HepG2 (cell line): ENCODE measurements around the gene EVL. TPM values are rescaled to one million over a fixed set of nuclear protein-coding genes. Genes with fewer than 3 reads are reported as not detected.

Experiments used
- ATAC-seq: fragments of 200-7000 bp; cut with Tn5 transposase; 3 replicates; pipeline ENCODE4 v1.9.1; 2020; ENCODE audit warnings: mild to moderate bottlenecking, moderate library complexity
- BruUV-seq: library from RNA; stranded (reverse); fragments of 400-500 nt; replicated peaks from 2 replicates; lab custom pipeline; 2021; lab: Mats Ljungman, UMichigan
- CTCF ChIA-PET: fragments of 300-600 bp; formaldehyde crosslinking; extraction: SDS; loops from one replicate; lab custom pipeline; 2021; ENCODE audit warnings: low total read pairs, inconsistent platforms, low intra/inter-chr PET ratio; lab: Yijun Ruan, JAX
- POLR2A ChIA-PET: fragments of 350-600 bp; sonication (Branson Sonifier 250); formaldehyde crosslinking; loops from one replicate; lab custom pipeline; 2020; ENCODE audit warnings: antibody characterized with exemption, inconsistent platforms; lab: Yijun Ruan, JAX
- DNase-seq: peaks from one replicate; pipeline ENCODE4 v3.0.0-alpha.2; 2015; ENCODE audit warnings: low spot score
- FAIRE-seq: peaks from 3 replicates; lab custom pipeline; 2011; peaks lifted over from hg19 to GRCh38; lab: Jason Lieb, UNC
- H2AFZ ChIP-seq: one replicate; pipeline ENCODE4 v1.6.1; 2011; ENCODE audit warnings: low read length, inconsistent platforms
- H3K27ac ChIP-seq: fragments of 300-600 bp; 3 replicates; pipeline ENCODE4 v1.8.0; 2011; ENCODE audit warnings: mixed run types, mild to moderate bottlenecking, mixed read lengths, low read length, inconsistent platforms; ENCODE audit not compliant: insufficient read depth; ENCODE audit errors: extremely low read length
- H3K27me3 ChIP-seq, 2 experiments: fragments of 200-600 bp in 1 of 2; 2 replicates in 1 of 2; 3 replicates in 1 of 2; pipeline versions ENCODE4 v1.6.0 to v1.8.0; 2011; ENCODE audit warnings: low read length in 2 of 2, mild to moderate bottlenecking in 2 of 2, moderate library complexity in 2 of 2, inconsistent platforms in 1 of 2; ENCODE audit not compliant: insufficient read depth in 2 of 2, control insufficient read depth in 1 of 2
- H3K36me3 ChIP-seq, 2 experiments: fragments of 200-600 bp in 1 of 2; replicated peaks in 1 of 2; 2 replicates in 1 of 2; 3 replicates in 1 of 2; pipeline versions ENCODE4 v1.5.1 to v1.8.0; 2011; ENCODE audit warnings: low read length in 2 of 2, inconsistent platforms in 1 of 2; ENCODE audit not compliant: insufficient read depth in 2 of 2, control insufficient read depth in 1 of 2
- H3K4me1 ChIP-seq: 2 replicates; pipeline ENCODE4 v1.5.1; 2012; ENCODE audit warnings: low read length, inconsistent platforms; ENCODE audit not compliant: insufficient read depth
- H3K4me2 ChIP-seq: 2 replicates; pipeline ENCODE4 v1.6.0; 2011; ENCODE audit warnings: low read depth, low read length, inconsistent platforms
- H3K4me3 ChIP-seq, 3 experiments: fragments of 200-600 bp in 1 of 3; sonication (generic), shearing (Covaris generic) in 1 of 3; replicated peaks in 1 of 3; 2 replicates each; pipeline ENCODE4 v1.5.1; 2011 to 2016; ENCODE audit warnings: low read length in 3 of 3, inconsistent platforms in 2 of 3, low read depth in 2 of 3, mild to moderate bottlenecking in 2 of 3, control low read depth in 1 of 3, mixed read lengths in 1 of 3; ENCODE audit not compliant: insufficient read depth in 1 of 3
- H3K79me2 ChIP-seq: one replicate; pipeline ENCODE4 v1.6.1; 2011; ENCODE audit warnings: low read length, inconsistent platforms; ENCODE audit not compliant: insufficient read depth
- H3K9ac ChIP-seq: 2 replicates; pipeline ENCODE4 v1.6.0; 2011; ENCODE audit warnings: mild to moderate bottlenecking, low read depth, low read length, inconsistent platforms; ENCODE audit not compliant: insufficient read depth
- H3K9me3 ChIP-seq: 2 replicates; pipeline ENCODE4 v1.5.1; 2012; ENCODE audit warnings: mild to moderate bottlenecking, low read length
- H4K20me1 ChIP-seq: 2 replicates; pipeline ENCODE4 v1.6.0; 2011; ENCODE audit warnings: inconsistent platforms, mild to moderate bottlenecking, low read length, moderate library complexity; ENCODE audit not compliant: insufficient read depth
- HMGXB4 ChIP-seq, 2 experiments: sonication (generic) in 1 of 2; formaldehyde crosslinking in 1 of 2; IDR thresholded peaks; 2 replicates each; pipeline versions ENCODE4 v1.4.0 to v1.6.1; 2018 to 2020; ENCODE audit warnings: missing genetic modification reagents in 2 of 2, borderline replicate concordance in 1 of 2, low read depth in 1 of 2, mild to moderate bottlenecking in 1 of 2, missing biosample characterization in 1 of 2
- MEF2D ChIP-seq: sonication (generic); formaldehyde crosslinking; IDR thresholded peaks from 2 replicates; pipeline ENCODE4 v1.5.1; 2020; ENCODE audit warnings: mild to moderate bottlenecking, missing genetic modification reagents
- NCOA5 ChIP-seq: sonication (generic); formaldehyde crosslinking; IDR thresholded peaks from 2 replicates; pipeline ENCODE4 v1.4.0; 2020; ENCODE audit warnings: missing genetic modification reagents
- ZNF142 ChIP-seq: sonication (generic); formaldehyde crosslinking; IDR thresholded peaks from 2 replicates; pipeline ENCODE4 v1.4.0; 2020; ENCODE audit warnings: missing genetic modification reagents
- ZNF225 ChIP-seq: sonication (generic); formaldehyde crosslinking; IDR thresholded peaks from 2 replicates; pipeline ENCODE4 v1.4.0; 2020; ENCODE audit warnings: mild to moderate bottlenecking, missing genetic modification reagents
- ZNF335 ChIP-seq: sonication (generic); formaldehyde crosslinking; IDR thresholded peaks from 2 replicates; pipeline ENCODE4 v1.4.0; 2020; ENCODE audit warnings: missing genetic modification reagents
- WGBS: methylation state at CpG from one replicate; pipeline ENCODE4 v1.1.6; 2017; ENCODE audit warnings: low lambda C conversion rate; 5-methylcytosine and 5-hydroxymethylcytosine counted together
- in situ Hi-C: cut with HindIII; loops from 2 replicates; pipeline ENCODE4 v1.10.0; 2017; ENCODE audit warnings: low pct_unique_long_range_greater_than_20kb; ENCODE audit not compliant: extremely low pct_ligation_motif_present
- intact Hi-C: fragments of 100-400 bp; cut with micrococcal nuclease; formaldehyde crosslinking; loops from one replicate; pipeline ENCODE4 v1.10.0; 2022; ENCODE audit not compliant: unreplicated experiment
- polyA plus RNA-seq, 8 experiments: library from polyadenylated mRNA; depleted of rRNA in 3 of 8; stranded (reverse) in 7 of 8; unstranded in 1 of 8; fragments of >200 nt; fragmentation: Illumina TruSeq in 4 of 8; extraction: Trizol in 4 of 8; gene quantifications; 2 replicates each; pipeline versions ENCODE4 v1.2.1 to v1.2.3, GENCODE V29; 2011 to 2016; ENCODE audit warnings: low read depth in 4 of 8, missing spikeins in 1 of 8, mixed read lengths in 1 of 8; ENCODE audit not compliant: insufficient read depth in 1 of 8
- total RNA-seq, 5 experiments: library from RNA; depleted of rRNA; stranded (reverse); fragments of >200 nt; fragmentation: Illumina TruSeq; extraction: Trizol; gene quantifications; 2 replicates each; pipeline ENCODE4 v1.2.3, GENCODE V29; 2016; ENCODE audit warnings: low read depth in 1 of 5
- TF ChIP-seq, protein P1 (sequence below): sonication (generic); formaldehyde crosslinking; IDR thresholded peaks from 2 replicates; pipeline ENCODE4 v1.4.0; 2020; ENCODE audit warnings: missing genetic modification reagents

Gene EVL
- total and polyA plus RNA-seq, 2 of the 13 experiments (the other 11 are each of a cell fraction or from before 2014, with no cell fraction given) = 15.1 to 31.2 TPM

GRCh38 chr14:100143523-100143922, 78.3 kb downstream of the EVL start (continued):
- TF ChIP-seq ZNF142 (CRISPR knock-in tag) (no peak), ZNF225 (CRISPR knock-in tag) (no peak), MEF2D (CRISPR knock-in tag) (no peak), ZNF335 (no peak), NCOA5 (no peak)

GRCh38 chr14:100143934-100144333, 78.7 kb downstream of the EVL start:
- Histone ChIP-seq H3K9me3 (no peaks in the 10 kb centered on the region), H3K9ac (no peak overlapping the region), H3K27ac (peak overlapping the region; percentile 97), H3K4me3 (no peak overlapping the region), H4K20me1 (no peaks in the 10 kb centered on the region), H3K27me3 (no peaks in the 10 kb centered on the region), H3K4me2 (no peak overlapping the region), H3K4me1 (peaks cover 68% of the 10 kb centered on the region), H2AFZ (no peak overlapping the region), H3K36me3 (no peaks in the 10 kb centered on the region), H3K79me2 (no peaks in the 10 kb centered on the region)
- FAIRE-seq (no peak), DNase-seq (no peak), ATAC-seq (no peak)
- in situ Hi-C loops (loop anchor here (5.0 kb wide), 1 partner anchor 48 kb away; no protein-coding TSS in a partner anchor), intact Hi-C loops (no loop called here)
- CTCF ChIA-PET = no interaction called here
- WGBS = 96% methylated on average over 23 of the region's 23 CpGs
- no peak for TF ChIP-seq HMGXB4 (CRISPR knock-in tag; IDR thresholded peaks at IDR 0.05; ENCODE audit: borderline replicate concordance in 1 of 2, low read depth in 1 of 2)
- TF ChIP-seq, protein P1, sequence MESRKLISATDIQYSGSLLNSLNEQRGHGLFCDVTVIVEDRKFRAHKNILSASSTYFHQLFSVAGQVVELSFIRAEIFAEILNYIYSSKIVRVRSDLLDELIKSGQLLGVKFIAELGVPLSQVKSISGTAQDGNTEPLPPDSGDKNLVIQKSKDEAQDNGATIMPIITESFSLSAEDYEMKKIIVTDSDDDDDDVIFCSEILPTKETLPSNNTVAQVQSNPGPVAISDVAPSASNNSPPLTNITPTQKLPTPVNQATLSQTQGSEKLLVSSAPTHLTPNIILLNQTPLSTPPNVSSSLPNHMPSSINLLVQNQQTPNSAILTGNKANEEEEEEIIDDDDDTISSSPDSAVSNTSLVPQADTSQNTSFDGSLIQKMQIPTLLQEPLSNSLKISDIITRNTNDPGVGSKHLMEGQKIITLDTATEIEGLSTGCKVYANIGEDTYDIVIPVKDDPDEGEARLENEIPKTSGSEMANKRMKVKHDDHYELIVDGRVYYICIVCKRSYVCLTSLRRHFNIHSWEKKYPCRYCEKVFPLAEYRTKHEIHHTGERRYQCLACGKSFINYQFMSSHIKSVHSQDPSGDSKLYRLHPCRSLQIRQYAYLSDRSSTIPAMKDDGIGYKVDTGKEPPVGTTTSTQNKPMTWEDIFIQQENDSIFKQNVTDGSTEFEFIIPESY = peak; percentile 84
- BruUV-seq = no TSS peak
- POLR2A ChIA-PET = interaction anchor here (1.5 to 3.3 kb wide), 2 partner anchors 12 to 50 kb away, joined by 5 to 33 read pairs; no protein-coding TSS in a partner anchor
